Esophagus squamous epithelium (tissue), 5 donors: Measurements from ENCODE around the gene MRPL54. TPM values are rescaled to one million over a fixed set of nuclear protein-coding genes. Genes with fewer than 3 reads are reported as not detected.
"Not testable (repeated sequence)": the region's sequence is repeated elsewhere in the genome, so short reads cannot be mapped to it uniquely, and the experiment has no call there.

Experiments used
- DNase-seq: peaks from one replicate; lab custom pipeline; 2025; lab: John Stamatoyannopoulos, UW
- H3K27ac ChIP-seq, 4 donors: fragments of 200-600 bp; sonication (generic); one replicate each; pipeline ENCODE4 v1.5.1; 2016 to 2019; ENCODE audit warnings: mild to moderate bottlenecking in 1 of 4
- H3K27me3 ChIP-seq, 4 donors: fragments of 200-600 bp; sonication (generic); 1 replicate in 3 of 4; 2 replicates in 1 of 4; pipeline versions ENCODE4 v1.5.1 to v1.6.0; 2017 to 2021; ENCODE audit warnings: antibody characterized with exemption in 1 of 4
- H3K36me3 ChIP-seq, 3 donors: fragments of 200-600 bp; sonication (generic); one replicate each; pipeline ENCODE4 v1.5.1; 2016 to 2019
- H3K4me1 ChIP-seq, 3 donors: fragments of 200-600 bp; sonication (generic); one replicate each; pipeline ENCODE4 v1.5.1; 2017 to 2019
- H3K4me3 ChIP-seq, 4 donors: fragments of 200-600 bp; sonication (generic); 1 replicate in 3 of 4; 2 replicates in 1 of 4; pipeline ENCODE4 v1.5.1; 2016 to 2019; ENCODE audit warnings: mild to moderate bottlenecking in 2 of 4, moderate library complexity in 1 of 4
- H3K9me3 ChIP-seq, 3 donors: fragments of 200-600 bp; sonication (generic); one replicate each; pipeline ENCODE4 v1.5.1; 2016 to 2019
- CTCF ChIP-seq, 6 experiments: fragments of 450-650 bp in 4 of 6; fragments of 200-600 bp in 2 of 6; sonication (generic) in 2 of 6; IDR thresholded peaks; one replicate each; pipeline ENCODE4 v1.5.1; 2016 to 2019; ENCODE audit warnings: antibody characterized with exemption in 6 of 6, mild to moderate bottlenecking in 4 of 6, moderate library complexity in 4 of 6
- POLR2A ChIP-seq, 4 donors: fragments of 450-650 bp; IDR thresholded peaks; one replicate each; pipeline ENCODE4 v1.6.1; 2017; ENCODE audit warnings: antibody characterized with exemption in 4 of 4, mild to moderate bottlenecking in 4 of 4, moderate library complexity in 3 of 4
- WGBS, 2 donors: methylation state at CpG; one replicate each; pipeline ENCODE4 v1.1.5; 2018; 5-methylcytosine and 5-hydroxymethylcytosine counted together
- intact Hi-C: fragments of 100-400 bp; cut with DNase I; formaldehyde crosslinking; loops from one replicate; pipeline ENCODE4 v1.15.0; 2022
- total RNA-seq, 4 donors: library from RNA; depleted of rRNA; stranded (reverse); fragments of >200 nt; gene quantifications; one replicate each; pipeline ENCODE4 v1.1.0, GENCODE V29; 2016
- donor health status: DM: yes; HTN: yes; CAD: no.

The MRPL54 gene
- total RNA-seq, 4 donors from 2014 or later = 50.2 to 79.9 (median 60.9) TPM

GRCh38 chr19:3809881-3810707 lies 47.6 kb downstream of the MRPL54 start:
- Histone ChIP-seq H3K4me3 (no peak overlapping the region), H3K9me3 (no peaks in the 10 kb centered on the region), H3K27me3 (peaks cover 0 to 9% (median 0%) of the 10 kb centered on the region in 4 donors), H3K36me3 (no peaks in the 10 kb centered on the region), H3K4me1 (peaks cover 0 to 19% (median 4%) of the 10 kb centered on the region in 3 donors), H3K27ac (no peak overlapping the region)
- no peak for DNase-seq
- TF ChIP-seq POLR2A (IDR thresholded peaks at IDR 0.05) = no peak
- TF ChIP-seq CTCF (IDR thresholded peaks at IDR 0.05) = no peak
- intact Hi-C loops = no loop called here
- 54 to 77% methylated on average over 5 to 14 of the region's 26 CpGs for WGBS, 2 donors

GRCh38 chr19:3810708-3811355 lies 48.4 kb downstream of the MRPL54 start:
- 50 to 75% methylated on average over 6 to 8 of the region's 38 CpGs for WGBS, 2 donors
- Histone ChIP-seq H3K4me1 (peaks cover 0 to 19% (median 4%) of the 10 kb centered on the region in 3 donors), H3K36me3 (no peaks in the 10 kb centered on the region), H3K27me3 (peaks cover 0 to 9% (median 0%) of the 10 kb centered on the region in 4 donors), H3K4me3 (no peak overlapping the region), H3K27ac (no peak overlapping the region), H3K9me3 (no peaks in the 10 kb centered on the region)
- intact Hi-C loops = no loop called here
- no peak for DNase-seq
- TF ChIP-seq CTCF (IDR thresholded peaks at IDR 0.05) (no peak), POLR2A (IDR thresholded peaks at IDR 0.05) (no peak)

- H3K36me3 ChIP-seq = no peaks in the 10 kb centered on the region
- H3K4me3 ChIP-seq = no peak overlapping the region
- H3K27me3 ChIP-seq = peaks cover 0 to 9% (median 0%) of the 10 kb centered on the region in 4 donors
- no peak for DNase-seq
- peaks cover 0 to 22% (median 4%) of the 10 kb centered on the region in 3 donors for H3K4me1 ChIP-seq
- 85 to 100% methylated on average over 1 to 9 of the region's 22 CpGs for WGBS, 2 donors
- no peak for TF ChIP-seq POLR2A (IDR thresholded peaks at IDR 0.05)
- intact Hi-C loops = no loop called here
- no peaks in the 10 kb centered on the region for H3K9me3 ChIP-seq
- H3K27ac ChIP-seq = peak overlapping the region in 2 of 4 donors; percentile 16 to 52
Observed at GRCh38 chr19:3813473-3814392, 51.3 kb downstream of the MRPL54 start.

- TF ChIP-seq CTCF (IDR thresholded peaks at IDR 0.05) = no peak
- no peak for TF ChIP-seq POLR2A (IDR thresholded peaks at IDR 0.05)
- intact Hi-C loops = no loop called here
- no peak for DNase-seq
- Histone ChIP-seq H3K4me1 (peaks cover 0 to 25% (median 4%) of the 10 kb centered on the region in 3 donors), H3K9me3 (no peaks in the 10 kb centered on the region), H3K27ac (no peak overlapping the region), H3K4me3 (no peak overlapping the region), H3K36me3 (no peaks in the 10 kb centered on the region), H3K27me3 (peaks cover 0 to 9% (median 0%) of the 10 kb centered on the region in 4 donors)
- 82 to 87% methylated on average over 3 to 4 of the region's 4 CpGs for WGBS, 2 donors
Observed at GRCh38 chr19:3814648-3815047, 52.2 kb downstream of the MRPL54 start.

GRCh38 chr19:3816148-3816547 lies 53.7 kb downstream of the MRPL54 start:
- DNase-seq, H3K4me3 ChIP-seq, intact Hi-C loops, H3K27me3 ChIP-seq, H3K9me3 ChIP-seq, H3K27ac ChIP-seq, H3K36me3 ChIP-seq: not testable (repeated sequence)
- H3K4me1 ChIP-seq = peaks cover 0 to 25% (median 4%) of the 10 kb centered on the region in 3 donors
- 98 to 100% methylated on average over 4 to 7 of the region's 9 CpGs for WGBS, 2 donors
